ENCODE measurements around the gene TRIP6. TPM values are rescaled to one million over a fixed set of nuclear protein-coding genes. Genes with fewer than 3 reads are reported as not detected.

The TRIP6 gene
- total and polyA plus RNA-seq, 2 of the 8 experiments (the other 6 are each of a cell fraction or from before 2014, with no cell fraction given), result 88.4 to 103 TPM

GRCh38 chr7:100882785-100883526, 15.8 kb downstream of the TRIP6 start:
- no peak overlapping the region for H3K4me2 ChIP-seq (ENCODE audit: insufficient read depth in 1 of 2, low read depth in 2 of 2, low read length in 2 of 2)
- H3K4ac ChIP-seq (replicated peaks; ENCODE audit: insufficient read length, low read depth, low read length), result no peak overlapping the region
- peaks cover 19 to 30% of the 10 kb centered on the region in 2 experiments for H4K20me1 ChIP-seq (replicated peaks in 1 of 2; ENCODE audit: control insufficient read depth in 1 of 2, insufficient read depth in 2 of 2, low read length in 2 of 2)
- peaks cover 18% of the 10 kb centered on the region for H3K79me1 ChIP-seq (ENCODE audit: low read depth, low read length)
- no peak overlapping the region for H2BK12ac ChIP-seq (ENCODE audit: low read depth, low read length)
- no peak overlapping the region for H4K91ac ChIP-seq (replicated peaks; ENCODE audit: insufficient read length, low read length)
- 93% methylated on average over 24 of the region's 24 CpGs; no CpG with 5 or more reads in 1 of the 2 experiments for WGBS, 2 experiments (ENCODE audit: extremely low coverage in 1 of 2, insufficient coverage in 1 of 2, insufficient read length in 1 of 2, insufficient replicate concordance in 2 of 2, low coverage in 1 of 2, low lambda C conversion rate in 2 of 2, missing lambda C conversion rate in 1 of 2)
- no peak overlapping the region for H2BK15ac ChIP-seq (ENCODE audit: low read length)
- peaks cover 9 to 61% of the 10 kb centered on the region in 2 experiments; a peak in 3 of 4 replicates for H3K79me2 ChIP-seq (ENCODE audit: control insufficient read depth in 1 of 2, insufficient read depth in 2 of 2, low read length in 2 of 2)
- no peak overlapping the region for H2BK20ac ChIP-seq (ENCODE audit: low read length)
- ChIA-PET CTCF (ENCODE audit: partially characterized antibody) (interaction anchor here (1.4 kb wide), 1 partner anchor 82 kb away, joined by 3 read pairs; no protein-coding TSS in a partner anchor), POLR2A (ENCODE audit: partially characterized antibody) (interaction anchor here (1.1 to 10.1 kb wide), 2 partner anchors 9 to 81 kb away, joined by 3 to 313 read pairs; partner anchors contain the start of genes SRRT and TRIP6)
- H3K23me2 ChIP-seq (ENCODE audit: low read depth, low read length), result peaks cover 6% of the 10 kb centered on the region; the same call in 1 of the 2 replicates
- H2BK120ac ChIP-seq (replicated peaks; ENCODE audit: low read depth, low read length), result no peak overlapping the region
- no peak overlapping the region for H3K27ac ChIP-seq (ENCODE audit: low read depth, low read length)
- no peak overlapping the region for H3K18ac ChIP-seq (ENCODE audit: extremely low read depth, low read length)
- H3K56ac ChIP-seq (replicated peaks; ENCODE audit: insufficient read length, low read depth, low read length), result no peak overlapping the region
- H2AK5ac ChIP-seq (ENCODE audit: low read depth, low read length), result no peak overlapping the region
- H3K9me3 ChIP-seq (ENCODE audit: insufficient read depth in 2 of 2, low read depth in 1 of 2, low read length in 1 of 2), result no peaks in the 10 kb centered on the region; a peak in 1 of 4 replicates
- H3K9ac ChIP-seq (replicated peaks in 1 of 4; ENCODE audit: extremely low read depth in 1 of 4, low read depth in 3 of 4, low read length in 3 of 4), result no peak overlapping the region
- DNase-seq (ENCODE audit: low read depth in 1 of 2, low spot score in 2 of 2) (no peak), FAIRE-seq (no peak)
- no peak overlapping the region; the same call in 1 of the 2 replicates for H4K8ac ChIP-seq (ENCODE audit: extremely low read depth, insufficient read depth, low read length)
- H3K23ac ChIP-seq (ENCODE audit: insufficient read length), result no peak overlapping the region
- no peak overlapping the region for H2AFZ ChIP-seq (ENCODE audit: low read length)
- no peak for TF ChIP-seq SP4 (IDR thresholded peaks at IDR 0.05; ENCODE audit: low read length)
- TF ChIP-seq RXRA (IDR thresholded peaks at IDR 0.05; ENCODE audit: insufficient read depth, low read depth, low read length), result no peak
- no peak for TF ChIP-seq ASH2L (IDR thresholded peaks at IDR 0.05; ENCODE audit: low read length)
- TF ChIP-seq RFX5 (IDR thresholded peaks at IDR 0.05; ENCODE audit: borderline replicate concordance, low read depth, low read length), result no peak
- TF ChIP-seq TAF1 (IDR thresholded peaks at IDR 0.05; ENCODE audit: low read depth, low read length), result no peak
- H3K36me3 ChIP-seq (ENCODE audit: control insufficient read depth in 2 of 4, insufficient read depth in 4 of 4, low read length in 3 of 4), result peaks cover 53 to 81% (median 66%) of the 10 kb centered on the region in 4 experiments
- H4K5ac ChIP-seq (ENCODE audit: insufficient read length, low read depth, low read length), result no peak overlapping the region
- peaks cover 0 to 12% (median under 1%) of the 10 kb centered on the region in 4 experiments; a peak in 4 of 7 replicates for H3K4me1 ChIP-seq (replicated peaks in 1 of 4; ENCODE audit: control insufficient read depth in 3 of 4, insufficient read depth in 4 of 4, low read length in 3 of 4)
- H3K27me3 ChIP-seq (replicated peaks in 1 of 4; ENCODE audit: control insufficient read depth in 3 of 4, extremely low read depth in 1 of 4, insufficient read depth in 3 of 4, low read length in 3 of 4), result no peaks in the 10 kb centered on the region; a peak in 1 of 7 replicates
- H3K4me3 ChIP-seq (ENCODE audit: extremely low read depth in 1 of 4, insufficient read depth in 2 of 4, low read depth in 3 of 4, low read length in 4 of 4), result no peak overlapping the region
- no peak overlapping the region for H2BK5ac ChIP-seq (ENCODE audit: low read depth, low read length)
- H3K14ac ChIP-seq (ENCODE audit: insufficient read length), result no peak overlapping the region
